Sigmoid colon (tissue), 4 donors: Measurements from ENCODE around the gene ZNF205.

Source experiments
- EP300 ChIP-seq, 4 donors: sonication (generic); formaldehyde crosslinking; IDR thresholded peaks; one replicate each; pipeline ENCODE4 v1.6.1; 2017; ENCODE audit warnings: antibody characterized with exemption in 4 of 4
- POLR2A ChIP-seq, 2 donors: fragments of 450-650 bp; IDR thresholded peaks; one replicate each; pipeline ENCODE4 v1.6.1; 2016; ENCODE audit warnings: antibody characterized with exemption in 2 of 2, mild to moderate bottlenecking in 2 of 2, moderate library complexity in 2 of 2
- POLR2AphosphoS5 ChIP-seq, 4 donors: sonication (generic); formaldehyde crosslinking; IDR thresholded peaks; one replicate each; pipeline ENCODE4 v1.6.1; 2017; ENCODE audit warnings: antibody characterized with exemption in 4 of 4
- TF ChIP-seq, protein P1 (sequence below), 4 experiments: fragments of 450-650 bp in 3 of 4; fragments of 200-600 bp in 1 of 4; IDR thresholded peaks; one replicate each; pipeline ENCODE4 v1.5.1; 2016 to 2019; ENCODE audit warnings: antibody characterized with exemption in 4 of 4, mild to moderate bottlenecking in 3 of 4, moderate library complexity in 2 of 4

- TF ChIP-seq POLR2AphosphoS5 (IDR thresholded peaks at IDR 0.05) (no peak), EP300 (IDR thresholded peaks at IDR 0.05) (no peak), POLR2A (IDR thresholded peaks at IDR 0.05) (no peak)
- TF ChIP-seq, protein P1, sequence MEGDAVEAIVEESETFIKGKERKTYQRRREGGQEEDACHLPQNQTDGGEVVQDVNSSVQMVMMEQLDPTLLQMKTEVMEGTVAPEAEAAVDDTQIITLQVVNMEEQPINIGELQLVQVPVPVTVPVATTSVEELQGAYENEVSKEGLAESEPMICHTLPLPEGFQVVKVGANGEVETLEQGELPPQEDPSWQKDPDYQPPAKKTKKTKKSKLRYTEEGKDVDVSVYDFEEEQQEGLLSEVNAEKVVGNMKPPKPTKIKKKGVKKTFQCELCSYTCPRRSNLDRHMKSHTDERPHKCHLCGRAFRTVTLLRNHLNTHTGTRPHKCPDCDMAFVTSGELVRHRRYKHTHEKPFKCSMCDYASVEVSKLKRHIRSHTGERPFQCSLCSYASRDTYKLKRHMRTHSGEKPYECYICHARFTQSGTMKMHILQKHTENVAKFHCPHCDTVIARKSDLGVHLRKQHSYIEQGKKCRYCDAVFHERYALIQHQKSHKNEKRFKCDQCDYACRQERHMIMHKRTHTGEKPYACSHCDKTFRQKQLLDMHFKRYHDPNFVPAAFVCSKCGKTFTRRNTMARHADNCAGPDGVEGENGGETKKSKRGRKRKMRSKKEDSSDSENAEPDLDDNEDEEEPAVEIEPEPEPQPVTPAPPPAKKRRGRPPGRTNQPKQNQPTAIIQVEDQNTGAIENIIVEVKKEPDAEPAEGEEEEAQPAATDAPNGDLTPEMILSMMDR (IDR thresholded peaks at IDR 0.05), result no peak
These were observed 27.9 kb upstream of the ZNF205 start for GRCh38 chr16:3084491-3084890.
